ENCODE measurements around the gene ELMO1. TPM values are rescaled to one million over a fixed set of nuclear protein-coding genes. Genes with fewer than 3 reads are reported as not detected.

ELMO1 gene
- total RNA-seq, 1 donor from 2014 or later: 127 TPM

DNA sequence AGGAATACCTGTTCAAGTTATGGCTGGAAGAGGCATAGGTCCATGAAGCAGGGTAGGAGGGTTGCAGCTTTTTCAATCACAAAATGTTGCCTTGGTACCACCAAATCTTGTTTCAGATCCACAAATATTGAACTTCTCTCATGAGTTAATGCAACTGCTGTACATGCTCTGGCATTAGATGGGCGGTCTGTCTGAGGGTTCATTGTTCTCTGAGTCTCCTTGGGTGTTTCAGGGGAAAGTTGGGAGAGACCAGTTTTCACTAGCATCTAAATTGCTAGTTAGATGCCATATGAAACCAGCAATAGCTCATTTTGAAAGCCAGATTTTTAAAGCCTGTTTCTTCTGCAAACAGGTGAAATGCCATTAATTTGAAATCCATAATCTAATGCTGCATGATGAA lies 27.8 kb upstream of the ELMO1 start:
- intact Hi-C loops (cut with micrococcal nuclease): no loop called here

DNA sequence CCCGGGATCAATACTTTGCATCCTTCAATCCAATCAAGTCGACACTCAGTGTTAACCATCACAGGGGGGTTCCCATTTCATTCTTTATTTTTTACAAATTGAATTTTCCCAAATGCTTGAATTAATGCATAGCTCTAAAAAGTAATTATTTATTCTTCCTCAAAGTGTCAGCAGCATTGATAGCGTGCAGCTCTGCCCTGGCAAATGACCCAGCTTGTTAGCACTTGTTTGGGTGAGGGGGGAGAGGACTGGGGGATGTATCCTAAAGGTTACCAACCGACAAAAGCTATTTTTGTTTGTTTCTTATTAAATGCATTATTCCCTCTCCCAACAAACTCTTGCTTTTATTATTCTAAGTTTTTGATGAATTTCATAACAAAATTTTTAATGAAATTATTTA lies 27.0 kb upstream of the ELMO1 start:
- intact Hi-C loops (cut with micrococcal nuclease): no loop called here

- intact Hi-C loops (cut with micrococcal nuclease): no loop called here
Measured at GRCh38 chr7:37471619-37472018, 23.0 kb upstream of the ELMO1 start.

- intact Hi-C loops (cut with micrococcal nuclease): no loop called here
Measured at GRCh38 chr7:37467002-37467401, 18.3 kb upstream of the ELMO1 start.

DNA sequence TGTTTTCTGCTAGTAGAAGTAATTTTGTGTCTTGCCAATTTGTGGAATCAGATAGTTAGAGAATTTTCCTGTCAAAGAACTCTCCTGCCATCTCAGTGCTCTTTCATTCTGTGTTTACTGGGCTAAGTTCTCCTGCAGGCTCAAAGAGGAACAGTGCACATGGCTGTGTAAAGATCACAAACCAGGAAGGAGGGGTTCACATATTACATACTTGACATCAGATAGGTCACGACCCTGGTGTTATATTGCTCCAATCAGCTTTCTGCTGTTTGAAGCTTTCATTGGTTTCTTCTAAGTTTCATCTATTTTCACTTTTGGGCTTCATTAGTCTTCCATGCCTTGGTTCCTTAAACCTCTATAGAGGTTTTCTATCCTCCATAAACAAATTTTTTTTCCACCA lies 13.5 kb upstream of the ELMO1 start:
- intact Hi-C loops (cut with micrococcal nuclease): no loop called here

DNA sequence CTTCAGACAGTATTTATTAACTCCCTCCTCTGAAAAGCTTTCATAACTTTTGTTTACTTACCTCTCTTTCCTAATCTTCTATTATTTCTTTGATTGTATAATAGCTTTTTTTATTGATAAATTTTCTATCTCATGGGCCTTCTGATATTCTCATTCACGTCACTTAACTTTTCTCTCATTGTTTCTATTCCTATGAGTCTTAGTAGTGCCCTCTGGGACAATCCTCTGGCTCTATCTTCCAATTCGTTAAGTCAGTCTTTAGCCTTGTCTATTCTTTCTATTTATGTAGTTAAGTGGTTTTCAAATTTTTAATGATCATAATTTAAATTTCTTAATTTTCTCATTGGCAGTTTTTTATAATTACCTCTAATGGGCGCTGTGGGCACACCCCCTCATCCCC lies 6.4 kb upstream of the ELMO1 start:
- intact Hi-C loops (cut with micrococcal nuclease): no loop called here

- intact Hi-C loops (cut with micrococcal nuclease): no loop called here
Measured at GRCh38 chr7:37452346-37452745, 3.7 kb upstream of the ELMO1 start.

DNA sequence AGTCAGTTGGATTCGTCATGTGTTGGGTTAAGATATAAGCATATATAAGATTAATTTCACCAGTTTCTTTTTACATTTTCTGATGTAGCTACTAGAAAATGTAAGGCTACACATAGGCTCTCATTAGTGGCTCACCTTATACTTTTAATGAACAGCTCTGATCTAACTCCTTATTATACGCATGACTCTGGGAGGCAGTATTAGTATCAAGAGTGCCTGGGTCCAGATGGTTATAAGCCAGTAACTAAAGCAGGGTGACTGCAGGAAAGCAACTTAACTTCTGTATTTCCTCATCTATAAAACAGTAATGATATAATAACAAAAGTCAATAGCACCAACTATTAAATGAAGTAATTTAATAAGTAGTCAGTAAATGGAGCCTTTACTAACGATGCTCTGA lies 1.4 kb upstream of the ELMO1 start:
- intact Hi-C loops (cut with micrococcal nuclease): no loop called here

- intact Hi-C loops (cut with micrococcal nuclease): loop anchor here (1.0 to 10.0 kb wide), 17 partner anchors 8 to 1757 kb away; partner anchors contain the start of genes EEPD1, SEPTIN7 and STARD3NL
Measured at GRCh38 chr7:37449621-37450020, 957 bp upstream of the ELMO1 start.

DNA sequence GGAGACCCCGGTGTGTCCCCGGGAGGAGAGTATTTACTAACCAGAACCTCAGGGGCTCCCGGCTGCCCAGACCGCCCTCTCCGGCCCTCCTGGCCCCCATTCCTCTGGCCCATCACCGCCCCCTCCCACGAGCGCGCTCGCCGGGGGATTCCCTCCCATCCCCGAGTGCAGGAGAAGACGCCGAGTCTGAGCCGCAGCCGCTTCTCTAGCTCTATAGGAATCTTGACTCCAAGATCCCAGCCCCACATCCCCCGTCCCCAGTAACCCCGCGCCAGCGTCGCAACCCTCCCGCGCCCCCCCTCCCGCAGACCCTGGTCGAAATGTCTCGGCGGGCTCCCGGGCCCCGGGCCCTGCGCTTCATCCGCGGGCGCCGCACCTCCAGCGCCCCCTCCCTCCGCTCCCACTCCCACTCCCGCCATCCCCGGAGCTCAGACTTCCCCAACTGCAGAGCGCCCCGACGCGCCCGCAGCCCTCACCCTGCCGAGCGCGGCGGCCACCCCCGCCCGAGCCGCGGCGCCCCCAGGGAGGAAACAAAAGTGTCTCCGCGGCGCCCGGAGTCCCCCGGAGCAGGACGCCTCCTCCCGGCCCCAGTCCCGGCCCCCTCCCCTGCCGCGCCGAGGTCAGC lies 541 bp downstream of the ELMO1 start:
- intact Hi-C loops (cut with micrococcal nuclease): loop anchor here (1.0 to 10.0 kb wide), 13 partner anchors 15 to 1756 kb away; partner anchors contain the start of genes EEPD1, SEPTIN7 and STARD3NL

- intact Hi-C loops (cut with micrococcal nuclease): loop anchor here (5.0 to 10.0 kb wide), 8 partner anchors 348 to 1754 kb away; partner anchors contain the start of genes EEPD1, SEPTIN7 and STARD3NL
Measured at GRCh38 chr7:37446371-37446770, 2.3 kb downstream of the ELMO1 start.

DNA sequence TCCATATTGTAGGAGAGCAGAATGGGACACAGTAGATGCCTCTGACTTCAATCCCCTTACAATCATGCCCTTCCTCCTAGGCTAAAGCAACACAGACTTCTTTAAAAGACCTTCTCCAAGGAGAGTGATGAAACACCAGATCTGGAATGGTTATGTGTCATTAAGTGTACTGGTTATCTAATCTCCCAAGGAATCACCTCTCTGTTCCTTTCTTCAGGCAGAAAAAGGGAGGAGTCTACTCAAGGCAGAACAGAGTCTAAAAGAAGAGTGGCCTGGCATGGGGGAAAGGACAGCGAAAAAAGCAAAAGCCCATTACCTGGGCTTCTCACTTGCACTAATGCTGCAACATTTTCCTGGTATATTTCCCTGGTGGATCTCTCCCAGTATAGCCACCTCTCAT lies 2.9 kb downstream of the ELMO1 start:
- intact Hi-C loops (cut with micrococcal nuclease): loop anchor here (5.0 to 10.0 kb wide), 8 partner anchors 349 to 1753 kb away; partner anchors contain the start of genes EEPD1, SEPTIN7 and STARD3NL

GRCh38 chr7:37445064-37445723 lies 3.5 kb downstream of the ELMO1 start:
- intact Hi-C loops (cut with micrococcal nuclease): loop anchor here (5.0 to 10.0 kb wide), 8 partner anchors 350 to 1753 kb away; partner anchors contain the start of genes EEPD1, SEPTIN7 and STARD3NL

DNA sequence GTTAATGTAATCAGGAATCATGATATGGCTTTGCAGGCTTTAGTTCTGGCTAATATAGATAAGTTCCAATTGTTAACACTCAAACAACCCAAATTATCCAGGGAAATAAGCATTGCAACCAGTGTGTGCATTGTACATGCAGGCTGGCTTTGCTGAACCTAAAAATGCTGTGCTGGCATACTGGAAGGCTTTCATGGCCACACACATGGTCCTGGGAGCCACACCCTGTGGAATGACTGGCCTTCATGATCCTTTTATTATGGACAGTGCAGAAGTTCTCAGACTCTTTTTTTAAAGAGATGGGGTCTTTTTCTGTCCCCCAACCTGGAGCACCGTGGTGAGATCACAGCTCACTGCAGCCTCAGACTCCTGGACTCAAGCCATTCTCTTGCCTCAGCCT lies 5.0 kb downstream of the ELMO1 start:
- intact Hi-C loops (cut with micrococcal nuclease): loop anchor here (10.0 kb wide), 3 partner anchors 351 to 1049 kb away; no protein-coding TSS in a partner anchor

GRCh38 chr7:37442268-37442667 lies 6.4 kb downstream of the ELMO1 start:
- intact Hi-C loops (cut with micrococcal nuclease): loop anchor here (10.0 kb wide), 3 partner anchors 353 to 1047 kb away; no protein-coding TSS in a partner anchor

DNA sequence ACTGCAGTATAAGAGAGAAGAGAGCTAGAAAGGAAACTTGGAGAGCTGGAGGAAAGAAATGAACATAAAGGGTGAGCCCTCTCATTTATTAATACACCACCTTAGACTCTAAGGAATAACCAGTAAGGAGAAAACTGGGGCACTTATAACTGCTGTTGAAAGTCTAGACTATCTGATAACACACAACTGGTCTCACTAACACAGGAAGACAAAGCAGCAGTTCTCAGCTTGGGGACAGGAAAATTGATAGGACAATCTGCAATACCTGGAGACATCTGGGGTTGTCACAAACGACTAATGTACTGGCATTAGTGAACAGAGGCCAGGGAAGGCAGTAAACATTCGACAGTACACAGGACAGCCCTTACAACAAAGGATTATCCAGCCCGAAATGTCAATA lies 6.8 kb downstream of the ELMO1 start:
- intact Hi-C loops (cut with micrococcal nuclease): loop anchor here (1.0 to 10.0 kb wide), 6 partner anchors 7 to 1047 kb away; no protein-coding TSS in a partner anchor

GRCh38 chr7:37441386-37441760 lies 7.3 kb downstream of the ELMO1 start:
- intact Hi-C loops (cut with micrococcal nuclease): loop anchor here (1.0 to 10.0 kb wide), 6 partner anchors 8 to 1047 kb away; no protein-coding TSS in a partner anchor

GRCh38 chr7:37440738-37441385 lies 7.8 kb downstream of the ELMO1 start:
- intact Hi-C loops (cut with micrococcal nuclease): loop anchor here (1.0 to 10.0 kb wide), 6 partner anchors 8 to 1046 kb away; no protein-coding TSS in a partner anchor

- intact Hi-C loops (cut with micrococcal nuclease): loop anchor here (2.0 to 10.0 kb wide), 4 partner anchors 31 to 1045 kb away; no protein-coding TSS in a partner anchor
Measured at GRCh38 chr7:37439653-37440026, 9.0 kb downstream of the ELMO1 start.

DNA sequence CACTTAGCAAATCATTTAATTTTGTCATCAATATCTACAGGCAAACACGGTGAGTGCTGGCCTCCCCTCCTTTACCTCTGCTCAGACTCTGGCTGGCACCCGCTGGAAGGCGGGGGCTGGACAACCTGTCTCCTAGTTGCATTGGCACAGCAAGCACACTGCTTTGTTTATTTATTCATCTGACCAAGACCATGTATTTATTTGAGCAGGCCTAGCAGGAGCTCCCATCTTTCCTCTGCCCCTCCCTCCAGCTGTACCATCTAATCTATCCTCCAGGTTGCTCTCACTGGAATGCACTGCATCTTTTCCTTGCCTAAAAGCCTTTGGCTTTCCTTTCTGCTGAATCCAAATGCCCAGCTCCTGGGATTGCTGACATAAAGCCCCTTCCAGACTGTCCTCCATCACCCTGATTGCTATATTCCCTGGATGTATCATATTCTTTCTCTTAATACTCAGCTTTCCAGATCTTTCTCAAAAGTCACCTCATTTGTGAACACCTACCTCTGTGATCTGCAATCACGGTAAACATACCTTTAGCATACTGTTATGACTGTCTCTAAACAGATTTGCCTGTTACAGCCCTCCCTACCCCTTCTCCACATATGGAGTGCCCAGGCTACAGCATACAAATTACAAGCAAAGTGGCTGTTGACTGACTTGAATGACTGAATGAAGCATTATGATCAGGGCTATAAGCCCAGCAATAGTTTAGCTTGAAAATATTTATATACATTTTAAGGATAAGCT lies 9.6 kb downstream of the ELMO1 start:
- intact Hi-C loops (cut with micrococcal nuclease): no loop called here

All from T-helper 1 cell treated with Interleukin-12 subunit alpha and Interleukin-12 subunit beta and Interleukin-4 antibody, amounts not matched to agents 30 ng/mL and 1 ng/mL, for 36 hours (primary cell).